NT2/D1 (cell line): ENCODE results near the gene WNK3.

ENCODE experiments used
- DNase-seq: peaks from one replicate; pipeline ENCODE4 v3.0.0-alpha.2; 2011; ENCODE audit warnings: low read depth, low spot score
- H3K27me3 ChIP-seq: 2 replicates; pipeline ENCODE4 v1.6.0; 2011; ENCODE audit warnings: mild to moderate bottlenecking; ENCODE audit not compliant: insufficient read length, insufficient read depth
- H3K36me3 ChIP-seq: 2 replicates; pipeline ENCODE4 v1.6.1; 2011; ENCODE audit warnings: mild to moderate bottlenecking, low read length, mixed read lengths; ENCODE audit not compliant: insufficient read depth, insufficient read length
- H3K4me1 ChIP-seq: 2 replicates; pipeline ENCODE4 v1.5.1; 2011; ENCODE audit not compliant: insufficient read depth, insufficient read length
- H3K4me3 ChIP-seq: 2 replicates; pipeline ENCODE4 v1.5.1; 2011; ENCODE audit warnings: low read depth; ENCODE audit not compliant: insufficient read length
- H3K9ac ChIP-seq: 2 replicates; pipeline ENCODE4 v1.6.0; 2011; ENCODE audit warnings: low read depth; ENCODE audit not compliant: insufficient read length
- H3K9me3 ChIP-seq: 2 replicates; pipeline ENCODE4 v1.5.1; 2011; ENCODE audit warnings: mild to moderate bottlenecking, low read length; ENCODE audit not compliant: insufficient read depth
- SUZ12 ChIP-seq: IDR thresholded peaks from 2 replicates; pipeline ENCODE4 v1.6.1; 2011; ENCODE audit not compliant: insufficient read length, insufficient read depth; ENCODE audit errors: extremely low read depth
- YY1 ChIP-seq: IDR thresholded peaks from 2 replicates; pipeline ENCODE4 v1.6.1; 2011; ENCODE audit not compliant: insufficient read length, insufficient read depth
- ZNF274 ChIP-seq: IDR thresholded peaks from 2 replicates; pipeline ENCODE4 v1.6.1; 2011; ENCODE audit warnings: mild to moderate bottlenecking, low read depth, low read length

Gene WNK3

DNA sequence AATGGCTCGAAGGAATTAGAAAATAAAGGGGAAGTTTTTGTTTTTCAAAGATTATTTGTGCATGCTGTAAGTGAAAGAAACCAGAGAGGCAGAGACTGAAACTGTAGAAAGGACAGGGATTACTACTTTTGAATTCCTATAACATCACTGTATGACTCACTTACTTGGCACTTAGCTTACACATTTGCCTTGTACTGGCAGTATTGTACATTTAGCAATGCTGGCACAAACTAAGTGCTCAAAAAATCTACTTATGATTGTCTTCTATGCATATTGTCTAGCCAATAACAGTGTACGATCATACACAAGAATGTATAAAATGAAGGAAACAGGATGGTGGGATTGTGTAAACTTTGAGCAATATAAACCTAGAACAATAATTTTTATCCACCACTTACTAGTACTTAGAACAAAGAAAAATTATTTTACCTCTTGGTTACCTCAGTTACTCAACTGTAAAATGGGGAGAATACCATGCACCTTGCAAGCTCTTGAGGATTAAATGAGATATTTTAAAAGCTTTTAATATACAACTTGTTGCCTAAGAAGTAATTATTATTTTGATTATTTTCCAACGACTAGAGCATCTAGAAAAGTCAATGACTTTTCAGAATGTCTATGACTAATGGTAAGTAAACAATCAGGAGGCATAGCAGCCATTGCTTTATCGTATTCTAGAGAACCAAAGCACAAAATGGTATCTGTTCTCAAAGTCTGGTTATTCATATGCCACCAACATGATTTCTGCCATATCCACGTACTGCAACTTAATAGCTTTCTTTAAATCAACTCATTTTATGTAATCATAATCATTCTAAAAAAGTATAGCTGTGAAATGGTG, 179.5 kb downstream of the WNK3 start:
- Histone ChIP-seq H3K9ac (no peak overlapping the region), H3K27me3 (no peaks in the 10 kb centered on the region), H3K4me3 (no peak overlapping the region), H3K9me3 (no peaks in the 10 kb centered on the region), H3K36me3 (peaks cover 44% of the 10 kb centered on the region), H3K4me1 (peaks cover 8% of the 10 kb centered on the region)
- no peak for DNase-seq
- TF ChIP-seq YY1 (no peak), SUZ12 (no peak), ZNF274 (no peak)

DNA sequence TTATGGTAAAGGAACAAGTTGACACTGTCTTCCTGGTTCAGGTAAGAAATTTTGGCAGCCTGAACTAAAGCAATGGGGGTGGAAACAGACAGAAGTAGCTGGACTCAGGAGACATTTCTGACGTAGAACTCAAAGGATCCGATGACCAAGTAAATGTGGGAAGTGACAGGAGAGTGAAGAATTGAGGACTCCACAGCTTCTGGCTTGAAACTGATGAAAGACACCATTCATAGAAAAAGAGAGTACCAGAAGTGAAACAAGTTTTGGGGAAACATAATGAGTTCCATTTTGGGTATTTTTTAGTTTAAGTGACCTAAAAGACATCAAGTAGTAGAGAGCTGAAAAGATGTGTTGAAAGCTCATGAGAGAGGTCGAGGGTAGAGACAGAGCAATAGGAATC, 180.5 kb downstream of the WNK3 start:
- TF ChIP-seq SUZ12 = no peak
- TF ChIP-seq ZNF274 = no peak
- no peak for TF ChIP-seq YY1
- Histone ChIP-seq H3K4me1 (peaks cover 8% of the 10 kb centered on the region), H3K4me3 (no peak overlapping the region), H3K9ac (no peak overlapping the region), H3K27me3 (no peaks in the 10 kb centered on the region), H3K9me3 (no peaks in the 10 kb centered on the region), H3K36me3 (peaks cover 48% of the 10 kb centered on the region)
- no peak for DNase-seq

- H3K4me3 ChIP-seq = no peak overlapping the region
- H3K9me3 ChIP-seq = no peaks in the 10 kb centered on the region
- peaks cover 41% of the 10 kb centered on the region for H3K36me3 ChIP-seq
- H3K27me3 ChIP-seq = no peaks in the 10 kb centered on the region
- DNase-seq = no peak
- H3K9ac ChIP-seq = no peak overlapping the region
- TF ChIP-seq ZNF274 (no peak), YY1 (no peak), SUZ12 (no peak)
- no peaks in the 10 kb centered on the region for H3K4me1 ChIP-seq
Measured at GRCh38 chrX:54173791-54174190, 184.1 kb downstream of the WNK3 start.

GRCh38 chrX:54172455-54172854, 185.4 kb downstream of the WNK3 start:
- Histone ChIP-seq H3K27me3 (no peaks in the 10 kb centered on the region), H3K9me3 (no peaks in the 10 kb centered on the region), H3K9ac (no peak overlapping the region), H3K4me1 (no peaks in the 10 kb centered on the region), H3K4me3 (no peak overlapping the region), H3K36me3 (peaks cover 37% of the 10 kb centered on the region)
- TF ChIP-seq YY1 = no peak
- no peak for TF ChIP-seq ZNF274
- no peak for TF ChIP-seq SUZ12
- no peak for DNase-seq

- no peaks in the 10 kb centered on the region for H3K4me1 ChIP-seq
- TF ChIP-seq ZNF274 = no peak
- no peak for TF ChIP-seq SUZ12
- TF ChIP-seq YY1 = no peak
- no peak for DNase-seq
- H3K9me3 ChIP-seq = no peaks in the 10 kb centered on the region
- H3K4me3 ChIP-seq = no peak overlapping the region
- H3K36me3 ChIP-seq = peaks cover 30% of the 10 kb centered on the region
- no peaks in the 10 kb centered on the region for H3K27me3 ChIP-seq
- no peak overlapping the region for H3K9ac ChIP-seq
Measured at GRCh38 chrX:54171527-54172250, 186.2 kb downstream of the WNK3 start.

DNA sequence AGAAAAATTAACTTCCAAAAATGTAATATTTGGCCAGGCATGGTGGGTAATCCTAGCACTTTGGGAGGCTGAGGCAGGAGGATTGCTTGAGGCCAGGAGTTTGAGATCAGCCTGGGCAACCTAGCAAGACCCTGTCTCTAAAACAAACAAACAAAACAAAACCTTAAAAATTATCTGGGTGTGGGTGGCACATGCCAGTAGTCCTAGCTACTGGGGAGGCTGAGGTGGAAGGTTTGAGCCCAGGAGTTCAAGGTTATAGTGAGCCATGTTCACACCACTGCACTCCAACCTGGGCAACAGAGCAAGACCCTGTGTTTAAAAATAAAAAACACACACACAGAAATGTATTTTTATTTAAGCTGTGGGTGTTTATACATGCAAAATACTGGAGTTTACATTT, 186.8 kb downstream of the WNK3 start:
- Histone ChIP-seq H3K27me3 (no peaks in the 10 kb centered on the region), H3K36me3 (peaks cover 27% of the 10 kb centered on the region), H3K9me3 (no peaks in the 10 kb centered on the region), H3K4me1 (no peaks in the 10 kb centered on the region), H3K9ac (no peak overlapping the region), H3K4me3 (no peak overlapping the region)
- TF ChIP-seq SUZ12 = no peak
- no peak for TF ChIP-seq YY1
- TF ChIP-seq ZNF274 = no peak
- no peak for DNase-seq

- H3K27me3 ChIP-seq = no peaks in the 10 kb centered on the region
- no peaks in the 10 kb centered on the region for H3K9me3 ChIP-seq
- H3K4me1 ChIP-seq = no peaks in the 10 kb centered on the region
- TF ChIP-seq SUZ12 (no peak), YY1 (no peak), ZNF274 (no peak)
- no peak overlapping the region for H3K9ac ChIP-seq
- H3K36me3 ChIP-seq = peaks cover 2% of the 10 kb centered on the region
- H3K4me3 ChIP-seq = no peak overlapping the region
- no peak for DNase-seq
Measured at GRCh38 chrX:54166915-54167314, 190.9 kb downstream of the WNK3 start.
